GM06990 (cell line): ENCODE data around the gene NUMBL.
"Not testable (repeated sequence)": the region's sequence is repeated elsewhere in the genome, so short reads cannot be mapped to it uniquely, and the experiment has no call there.

Source experiments
- DNase-seq: peaks from one replicate; pipeline ENCODE4 v3.0.0-alpha.2; 2011; ENCODE audit not compliant: insufficient read length; ENCODE audit errors: extremely low read depth
- H3K27me3 ChIP-seq: replicated peaks from 2 replicates; pipeline ENCODE4 v1.6.0; 2011; ENCODE audit warnings: low read length; ENCODE audit not compliant: control insufficient read depth, insufficient read depth
- H3K36me3 ChIP-seq: 2 replicates; pipeline ENCODE4 v1.5.1; 2011; ENCODE audit warnings: low read length; ENCODE audit not compliant: control insufficient read depth, insufficient read depth
- H3K4me3 ChIP-seq: replicated peaks from 2 replicates; pipeline ENCODE4 v1.5.1; 2011; ENCODE audit warnings: low read depth, mild to moderate bottlenecking, control low read depth, low read length
- CTCF ChIP-seq: IDR thresholded peaks from 2 replicates; pipeline ENCODE4 v1.5.1; 2011; ENCODE audit warnings: low read length, control low read depth, mild to moderate bottlenecking, inconsistent platforms; ENCODE audit not compliant: insufficient read depth, poor library complexity, severe bottlenecking

Gene NUMBL

GRCh38 chr19:40733149-40733548 lies 42.7 kb upstream of the NUMBL start:
- Histone ChIP-seq H3K27me3 (no peaks in the 10 kb centered on the region), H3K36me3 (peaks cover 22% of the 10 kb centered on the region), H3K4me3 (no peak overlapping the region)
- no peak for DNase-seq
- TF ChIP-seq CTCF = no peak

DNA sequence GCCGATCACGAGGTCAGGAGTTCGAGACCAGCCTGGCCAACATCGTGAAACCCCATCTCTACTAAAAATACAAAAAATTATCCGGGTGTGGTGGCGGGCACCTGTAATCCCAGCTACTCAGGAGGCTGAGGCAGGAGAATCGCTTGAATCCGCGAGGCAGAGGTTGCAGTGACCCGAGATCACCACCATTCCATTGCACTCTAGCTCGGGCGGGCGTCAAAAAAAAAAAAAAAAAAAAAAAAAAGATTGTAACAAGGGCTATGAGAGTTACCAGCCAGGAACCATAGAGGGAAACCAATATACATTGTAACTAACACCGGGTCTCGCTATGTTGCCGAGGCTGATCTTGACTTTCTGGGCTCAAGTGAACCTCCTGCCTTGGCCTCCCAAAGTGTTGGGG lies 41.9 kb upstream of the NUMBL start:
- DNase-seq, H3K4me3 ChIP-seq, H3K27me3 ChIP-seq: not testable (repeated sequence)
- H3K36me3 ChIP-seq = peaks cover 19% of the 10 kb centered on the region

- not testable (repeated sequence) for H3K4me3 ChIP-seq
These were observed 39.6 kb upstream of the NUMBL start for GRCh38 chr19:40730065-40730464.

DNA sequence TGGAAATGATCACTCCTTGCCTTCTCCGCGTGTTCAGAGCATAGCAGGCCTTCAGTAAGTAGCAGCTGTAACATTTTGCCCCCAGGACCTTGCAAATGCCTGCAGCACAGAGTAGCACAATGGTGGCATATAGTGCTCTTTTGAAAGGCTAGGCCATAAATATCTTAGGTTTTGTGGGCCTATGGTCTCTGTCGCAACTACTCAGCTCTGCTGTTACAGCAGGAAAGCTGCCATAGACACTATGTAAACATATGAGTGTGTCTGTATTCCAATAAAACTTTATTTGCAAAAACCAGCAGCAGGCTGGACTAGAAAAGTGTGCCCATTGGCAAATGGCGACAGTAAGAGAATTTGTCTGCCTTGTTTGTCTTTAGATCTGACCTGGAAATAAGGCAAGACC lies 35.8 kb upstream of the NUMBL start:
- peaks cover 6% of the 10 kb centered on the region for H3K36me3 ChIP-seq
- no peak overlapping the region for H3K4me3 ChIP-seq
- H3K27me3 ChIP-seq = no peaks in the 10 kb centered on the region
- DNase-seq = no peak
- TF ChIP-seq CTCF = no peak

More at GRCh38 chr19:40730065-40730464, 39.6 kb upstream of the NUMBL start:
- DNase-seq, H3K27me3 ChIP-seq: not testable (repeated sequence)
- peaks cover 15% of the 10 kb centered on the region for H3K36me3 ChIP-seq

- Histone ChIP-seq H3K27me3 (no peaks in the 10 kb centered on the region), H3K4me3 (no peak overlapping the region), H3K36me3 (peaks cover 6% of the 10 kb centered on the region)
- no peak for DNase-seq
- no peak for TF ChIP-seq CTCF
These were observed 34.4 kb upstream of the NUMBL start for GRCh38 chr19:40724855-40725254.

DNA sequence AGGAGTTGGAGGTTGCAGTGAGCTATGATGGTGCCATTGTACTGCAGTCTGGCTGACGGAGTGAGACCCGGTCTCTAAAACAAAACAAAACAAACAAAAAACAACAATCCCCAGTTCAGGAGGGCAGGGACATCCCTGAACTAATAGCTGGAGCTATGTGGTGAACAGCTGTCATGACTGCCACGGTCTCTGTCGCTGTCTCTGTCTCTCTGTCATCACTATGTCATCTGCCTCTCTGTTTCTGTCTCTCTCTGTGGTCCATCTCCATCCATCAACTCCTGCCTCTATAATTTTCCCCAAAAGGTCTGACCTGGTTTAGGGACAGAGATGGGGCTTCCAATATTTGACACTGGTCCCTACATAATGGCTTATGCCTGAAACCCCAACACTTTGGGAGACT lies 33.9 kb upstream of the NUMBL start:
- Histone ChIP-seq H3K4me3 (no peak overlapping the region), H3K36me3 (peaks cover 6% of the 10 kb centered on the region), H3K27me3 (no peaks in the 10 kb centered on the region)
- no peak for DNase-seq
- TF ChIP-seq CTCF = no peak

- TF ChIP-seq CTCF = no peak
- no peak for DNase-seq
- Histone ChIP-seq H3K36me3 (peaks cover 4% of the 10 kb centered on the region), H3K4me3 (no peak overlapping the region), H3K27me3 (no peaks in the 10 kb centered on the region)
These were observed 33.3 kb upstream of the NUMBL start for GRCh38 chr19:40723661-40724254.
